Stimulated activated CD8-positive, alpha-beta memory T cell treated with anti-CD3 and anti-CD28 coated beads, Interleukin-12 subunit alpha, Interleukin-12 subunit beta, amount 100 ng/mL, for 4 hours (primary cell): ENCODE results near the gene GRIK3.

ENCODE experiments used
- DNase-seq: peaks from one replicate; pipeline ENCODE4 v3.0.0-alpha.2; 2020; ENCODE audit warnings: low read depth

Gene GRIK3

GRCh38 chr1:36851595-36851994, 182.7 kb downstream of the GRIK3 start:
- DNase-seq: no peak

- no peak for DNase-seq
These were observed 183.2 kb downstream of the GRIK3 start for GRCh38 chr1:36851087-36851486.

- no peak for DNase-seq
These were observed 184.4 kb downstream of the GRIK3 start for GRCh38 chr1:36849956-36850355.

- DNase-seq: no peak
These were observed 186.6 kb downstream of the GRIK3 start for GRCh38 chr1:36847761-36848160.

- DNase-seq: no peak
These were observed 187.1 kb downstream of the GRIK3 start for GRCh38 chr1:36847186-36847585.

- no peak for DNase-seq
These were observed 188.0 kb downstream of the GRIK3 start for GRCh38 chr1:36846357-36846756.

GRCh38 chr1:36845802-36846201, 188.5 kb downstream of the GRIK3 start:
- DNase-seq: no peak

GRCh38 chr1:36844917-36845316, 189.4 kb downstream of the GRIK3 start:
- DNase-seq: no peak

- no peak for DNase-seq
These were observed 190.3 kb downstream of the GRIK3 start for GRCh38 chr1:36843906-36844610.

- no peak for DNase-seq
These were observed 191.3 kb downstream of the GRIK3 start for GRCh38 chr1:36843027-36843426.

GRCh38 chr1:36842448-36842847, 191.9 kb downstream of the GRIK3 start:
- DNase-seq: no peak

- DNase-seq: no peak
These were observed 194.8 kb downstream of the GRIK3 start for GRCh38 chr1:36839485-36839884.

GRCh38 chr1:36838888-36839287, 195.4 kb downstream of the GRIK3 start:
- no peak for DNase-seq

GRCh38 chr1:36836916-36837315, 197.4 kb downstream of the GRIK3 start:
- DNase-seq: no peak

- no peak for DNase-seq
These were observed 198.0 kb downstream of the GRIK3 start for GRCh38 chr1:36836196-36836883.

- DNase-seq: no peak
These were observed 198.6 kb downstream of the GRIK3 start for GRCh38 chr1:36835696-36836095.

- no peak for DNase-seq
These were observed 199.2 kb downstream of the GRIK3 start for GRCh38 chr1:36835017-36835695.

- no peak for DNase-seq
These were observed 199.7 kb downstream of the GRIK3 start for GRCh38 chr1:36834586-36834985.

GRCh38 chr1:36831186-36831810, 203.0 kb downstream of the GRIK3 start:
- DNase-seq: no peak

- no peak for DNase-seq
These were observed 204.4 kb downstream of the GRIK3 start for GRCh38 chr1:36829961-36830360.

- DNase-seq: no peak
These were observed 205.2 kb downstream of the GRIK3 start for GRCh38 chr1:36829066-36829465.

GRCh38 chr1:36825226-36825625, 209.1 kb downstream of the GRIK3 start:
- DNase-seq: no peak

- DNase-seq: no peak
These were observed 209.9 kb downstream of the GRIK3 start for GRCh38 chr1:36824390-36824861.
